Tibial nerve (tissue), 4 donors: ENCODE measurements around the gene PSMA6. TPM values are rescaled to one million over a fixed set of nuclear protein-coding genes. Genes with fewer than 3 reads are reported as not detected.
"Not testable (repeated sequence)": the region's sequence is repeated elsewhere in the genome, so short reads cannot be mapped to it uniquely, and the experiment has no call there.

Experiments used
- DNase-seq, 2 donors: peaks; one replicate each; pipeline ENCODE4 v3.0.0-alpha.2; 2019; ENCODE audit warnings: low spot score in 2 of 2
- H3K27ac ChIP-seq, 4 donors: fragments of 200-600 bp; sonication (generic) in 3 of 4; one replicate each; pipeline ENCODE4 v1.5.1; 2017 to 2019; ENCODE audit warnings: mild to moderate bottlenecking in 1 of 4
- H3K27me3 ChIP-seq, 2 donors: fragments of 200-600 bp; sonication (generic) in 1 of 2; one replicate each; pipeline versions ENCODE4 v1.5.1 to v1.6.0; 2017 to 2019
- H3K36me3 ChIP-seq, 3 donors: fragments of 200-600 bp; sonication (generic); one replicate each; pipeline ENCODE4 v1.5.1; 2018 to 2019
- H3K4me1 ChIP-seq, 4 donors: fragments of 200-600 bp; sonication (generic) in 3 of 4; one replicate each; pipeline ENCODE4 v1.5.1; 2017 to 2019
- H3K4me3 ChIP-seq, 4 donors: fragments of 200-600 bp; sonication (generic) in 3 of 4; one replicate each; pipeline ENCODE4 v1.5.1; 2017 to 2019; ENCODE audit warnings: mild to moderate bottlenecking in 1 of 4, moderate library complexity in 1 of 4
- H3K9me3 ChIP-seq, 4 donors: fragments of 200-600 bp; sonication (generic) in 3 of 4; one replicate each; pipeline ENCODE4 v1.5.1; 2017 to 2019
- EP300 ChIP-seq, 2 donors: sonication (generic); formaldehyde crosslinking; IDR thresholded peaks; one replicate each; pipeline ENCODE4 v1.6.1; 2017; ENCODE audit warnings: antibody characterized with exemption in 2 of 2, mild to moderate bottlenecking in 1 of 2
- POLR2A ChIP-seq, 2 donors: fragments of 450-650 bp; IDR thresholded peaks; one replicate each; pipeline ENCODE4 v1.6.1; 2017; ENCODE audit warnings: antibody characterized with exemption in 2 of 2, mild to moderate bottlenecking in 2 of 2, moderate library complexity in 2 of 2
- WGBS, 2 donors: methylation state at CpG; one replicate each; pipeline ENCODE4 v1.1.5; 2018; 5-methylcytosine and 5-hydroxymethylcytosine counted together
- total RNA-seq, 4 donors: library from RNA; depleted of rRNA; stranded (reverse); fragments of >200 nt; gene quantifications; one replicate each; pipeline ENCODE4 v1.1.0, GENCODE V29; 2016
- TF ChIP-seq, protein P1 (sequence below), 5 experiments: fragments of 200-600 bp in 3 of 5; fragments of 450-650 bp in 2 of 5; sonication (generic) in 3 of 5; IDR thresholded peaks; one replicate each; pipeline ENCODE4 v1.5.1; 2016 to 2019; ENCODE audit warnings: antibody characterized with exemption in 5 of 5, mild to moderate bottlenecking in 3 of 5, moderate library complexity in 2 of 5

PSMA6 gene
- total RNA-seq, 4 donors from 2014 or later, result 65.3 to 129 (median 87.7) TPM

DNA sequence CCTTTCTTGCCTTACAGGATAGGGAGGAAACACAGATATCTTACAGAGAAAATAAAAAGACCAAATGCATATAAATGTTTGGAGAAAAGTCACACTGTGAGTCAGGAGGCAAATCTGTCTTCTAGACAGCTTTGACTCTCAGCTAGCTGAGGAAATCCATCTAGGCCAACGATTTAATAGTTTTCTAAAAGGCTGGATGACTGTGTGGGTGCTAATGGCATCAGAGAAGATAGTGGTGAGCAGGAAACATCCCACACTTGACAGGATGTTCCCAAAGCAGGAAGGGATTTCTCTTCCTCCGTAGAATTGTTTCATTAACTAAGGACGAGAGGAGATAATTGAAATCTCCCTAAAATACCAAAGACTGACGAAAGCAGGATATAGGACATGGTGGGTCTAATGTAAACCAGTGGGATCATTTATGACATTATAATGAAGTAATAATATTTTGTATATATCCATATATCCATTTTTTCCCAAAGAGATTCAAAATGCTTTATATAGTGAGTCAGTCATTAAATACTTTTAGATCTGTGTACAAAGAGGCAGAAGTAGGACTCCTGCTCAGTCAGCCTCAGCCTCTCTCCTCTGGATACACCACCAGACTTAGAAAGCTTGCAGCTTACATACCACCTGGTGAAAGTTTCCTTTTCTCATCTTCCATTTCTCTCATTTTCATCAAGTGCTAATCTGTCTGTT is 44.3 kb upstream of the PSMA6 start:
- Histone ChIP-seq H3K27ac (no peak overlapping the region), H3K4me3 (no peak overlapping the region), H3K4me1 (no peaks in the 10 kb centered on the region), H3K9me3 (no peaks in the 10 kb centered on the region), H3K36me3 (no peaks in the 10 kb centered on the region), H3K27me3 (no peaks in the 10 kb centered on the region)
- no peak for TF ChIP-seq POLR2A (IDR thresholded peaks at IDR 0.05)
- WGBS, 2 donors, result 70 to 76% methylated on average over 4 of the region's 4 CpGs
- no peak for DNase-seq

DNA sequence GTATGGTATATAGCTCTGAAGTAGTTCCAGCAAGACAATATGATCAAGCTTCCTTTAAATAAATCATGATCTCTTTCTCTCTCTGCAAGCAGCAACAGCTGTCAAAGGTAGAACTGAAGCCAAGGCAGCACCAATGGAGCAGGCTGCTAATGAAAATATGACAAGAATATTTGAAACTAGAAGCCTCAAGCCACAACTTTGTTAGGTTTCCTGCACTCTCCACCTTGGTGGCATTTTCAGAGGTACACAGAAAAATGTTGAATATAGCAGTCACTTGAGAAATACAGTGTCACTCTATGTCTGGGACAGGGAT is 43.8 kb upstream of the PSMA6 start:
- Histone ChIP-seq H3K4me3 (no peak overlapping the region), H3K9me3 (no peaks in the 10 kb centered on the region), H3K36me3 (no peaks in the 10 kb centered on the region), H3K4me1 (no peaks in the 10 kb centered on the region), H3K27ac (no peak overlapping the region), H3K27me3 (no peaks in the 10 kb centered on the region)
- TF ChIP-seq POLR2A (IDR thresholded peaks at IDR 0.05) (no peak), EP300 (IDR thresholded peaks at IDR 0.05) (no peak)
- TF ChIP-seq, protein P1, sequence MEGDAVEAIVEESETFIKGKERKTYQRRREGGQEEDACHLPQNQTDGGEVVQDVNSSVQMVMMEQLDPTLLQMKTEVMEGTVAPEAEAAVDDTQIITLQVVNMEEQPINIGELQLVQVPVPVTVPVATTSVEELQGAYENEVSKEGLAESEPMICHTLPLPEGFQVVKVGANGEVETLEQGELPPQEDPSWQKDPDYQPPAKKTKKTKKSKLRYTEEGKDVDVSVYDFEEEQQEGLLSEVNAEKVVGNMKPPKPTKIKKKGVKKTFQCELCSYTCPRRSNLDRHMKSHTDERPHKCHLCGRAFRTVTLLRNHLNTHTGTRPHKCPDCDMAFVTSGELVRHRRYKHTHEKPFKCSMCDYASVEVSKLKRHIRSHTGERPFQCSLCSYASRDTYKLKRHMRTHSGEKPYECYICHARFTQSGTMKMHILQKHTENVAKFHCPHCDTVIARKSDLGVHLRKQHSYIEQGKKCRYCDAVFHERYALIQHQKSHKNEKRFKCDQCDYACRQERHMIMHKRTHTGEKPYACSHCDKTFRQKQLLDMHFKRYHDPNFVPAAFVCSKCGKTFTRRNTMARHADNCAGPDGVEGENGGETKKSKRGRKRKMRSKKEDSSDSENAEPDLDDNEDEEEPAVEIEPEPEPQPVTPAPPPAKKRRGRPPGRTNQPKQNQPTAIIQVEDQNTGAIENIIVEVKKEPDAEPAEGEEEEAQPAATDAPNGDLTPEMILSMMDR (IDR thresholded peaks at IDR 0.05), result no peak
- DNase-seq, result no peak

DNA sequence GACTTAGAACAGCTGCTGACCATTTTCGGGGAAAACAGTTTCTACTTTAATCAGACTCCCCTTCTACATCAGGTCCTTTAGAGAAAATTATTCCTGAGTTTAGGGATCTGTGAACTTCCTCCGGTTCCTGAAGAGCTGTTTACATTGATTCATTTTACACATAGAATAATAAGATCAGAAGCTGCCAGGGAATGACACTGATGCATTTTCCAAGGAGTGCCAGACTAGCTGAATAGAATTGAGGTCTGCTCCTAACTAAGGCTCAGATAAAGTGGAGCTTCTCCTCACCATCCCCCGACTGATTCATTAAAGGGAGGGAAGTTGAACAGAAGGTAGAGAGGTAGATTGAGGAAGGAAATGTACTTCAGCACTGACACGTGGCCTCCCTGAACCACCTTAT is 41.9 kb upstream of the PSMA6 start:
- DNase-seq, result no peak
- TF ChIP-seq, protein P1 (IDR thresholded peaks at IDR 0.05), result no peak
- TF ChIP-seq POLR2A (IDR thresholded peaks at IDR 0.05) (no peak), EP300 (IDR thresholded peaks at IDR 0.05) (no peak)
- H3K27ac ChIP-seq, result no peak overlapping the region
- H3K27me3 ChIP-seq, result no peaks in the 10 kb centered on the region
- H3K4me3 ChIP-seq, result no peak overlapping the region
- no peaks in the 10 kb centered on the region for H3K4me1 ChIP-seq
- H3K9me3 ChIP-seq, result no peaks in the 10 kb centered on the region
- H3K36me3 ChIP-seq, result no peaks in the 10 kb centered on the region
- WGBS, 2 donors, result 78 to 79% methylated on average over 4 of the region's 4 CpGs

DNA sequence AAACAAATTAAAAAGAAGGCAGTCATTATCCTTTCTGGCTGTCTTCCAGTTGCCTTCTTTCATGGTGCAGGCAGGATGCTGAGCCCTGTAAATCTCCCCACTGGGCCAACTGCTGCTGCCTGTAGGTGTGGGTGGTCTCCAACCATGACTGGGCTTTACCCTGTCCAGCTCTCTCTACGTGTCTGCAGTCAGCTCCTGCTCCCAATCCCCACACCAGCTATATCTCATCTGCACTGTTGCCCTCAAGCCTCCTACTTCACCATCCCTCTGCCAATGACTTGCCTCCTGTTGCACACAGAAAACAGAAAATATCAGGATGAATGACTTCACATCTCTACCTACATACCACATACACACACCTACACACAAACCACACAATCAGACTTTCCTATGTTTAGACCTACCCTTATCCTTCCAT is 39.7 kb upstream of the PSMA6 start:
- WGBS, 2 donors, result 47 to 50% methylated on average over 1 of the region's 1 CpG

DNA sequence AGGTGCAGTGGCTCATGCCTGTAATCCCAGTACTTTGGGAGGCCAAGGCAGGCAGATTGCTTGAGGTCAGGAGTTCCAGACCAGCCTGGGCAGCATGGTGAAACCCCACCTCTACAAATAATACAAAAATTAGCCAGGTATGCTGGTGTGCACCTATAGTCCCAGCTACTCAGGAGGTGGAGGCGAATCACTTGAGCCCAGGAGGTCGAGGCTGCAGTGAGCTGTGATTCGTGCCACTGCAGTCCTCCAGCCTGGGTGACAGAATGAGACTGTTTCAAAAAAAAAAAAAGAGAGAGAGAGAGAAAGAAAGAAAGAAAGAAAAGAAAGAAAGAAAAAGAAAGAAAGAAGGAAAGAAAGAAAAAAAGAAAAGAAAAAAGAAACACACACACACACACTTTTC is 39.1 kb upstream of the PSMA6 start:
- H3K4me3 ChIP-seq, H3K36me3 ChIP-seq, H3K9me3 ChIP-seq, H3K4me1 ChIP-seq, DNase-seq, H3K27ac ChIP-seq, H3K27me3 ChIP-seq: not testable (repeated sequence)
- WGBS, 2 donors, result 90 to 96% methylated on average over 3 of the region's 3 CpGs

More for the DNA sequence above, 39.7 kb upstream of the PSMA6 start:
- Histone ChIP-seq H3K36me3 (no peaks in the 10 kb centered on the region), H3K27ac (no peak overlapping the region), H3K9me3 (no peaks in the 10 kb centered on the region), H3K4me1 (no peaks in the 10 kb centered on the region), H3K4me3 (no peak overlapping the region), H3K27me3 (no peaks in the 10 kb centered on the region)
- TF ChIP-seq, protein P1 (IDR thresholded peaks at IDR 0.05), result no peak
- TF ChIP-seq EP300 (IDR thresholded peaks at IDR 0.05) (no peak), POLR2A (IDR thresholded peaks at IDR 0.05) (no peak)
- no peak for DNase-seq

DNA sequence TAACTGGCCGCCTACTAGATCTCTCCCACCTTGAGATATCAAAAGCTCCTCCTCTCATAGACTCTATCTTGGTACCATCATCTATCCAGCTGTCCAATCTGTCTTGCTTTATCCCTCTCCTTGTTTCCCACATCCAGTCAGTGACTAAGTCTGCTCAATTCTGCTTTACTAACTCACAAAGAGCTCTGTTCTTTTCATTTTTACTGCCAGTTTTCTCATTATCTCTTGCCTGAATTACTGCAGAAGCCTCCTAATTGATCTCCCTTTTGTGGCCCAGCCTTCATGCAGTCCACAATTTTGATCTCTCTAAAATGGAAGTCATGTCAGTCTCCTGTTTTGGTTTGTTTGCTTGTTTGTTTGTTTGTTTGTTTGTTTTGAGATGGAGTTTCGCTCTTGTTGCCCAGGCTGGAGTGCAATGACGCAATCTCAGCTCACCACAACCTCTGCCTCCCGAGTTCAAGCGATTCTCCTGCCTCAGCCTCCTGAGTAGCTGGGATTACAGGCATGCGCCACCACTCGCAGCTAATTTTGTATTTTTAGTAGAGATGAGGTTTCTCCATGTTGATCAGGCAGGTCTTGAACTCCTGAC is 38.1 kb upstream of the PSMA6 start:
- WGBS, 2 donors, result 85 to 89% methylated on average over 7 of the region's 7 CpGs
- H3K27me3 ChIP-seq, H3K4me3 ChIP-seq, H3K9me3 ChIP-seq, H3K27ac ChIP-seq, H3K36me3 ChIP-seq, DNase-seq, H3K4me1 ChIP-seq: not testable (repeated sequence)

DNA sequence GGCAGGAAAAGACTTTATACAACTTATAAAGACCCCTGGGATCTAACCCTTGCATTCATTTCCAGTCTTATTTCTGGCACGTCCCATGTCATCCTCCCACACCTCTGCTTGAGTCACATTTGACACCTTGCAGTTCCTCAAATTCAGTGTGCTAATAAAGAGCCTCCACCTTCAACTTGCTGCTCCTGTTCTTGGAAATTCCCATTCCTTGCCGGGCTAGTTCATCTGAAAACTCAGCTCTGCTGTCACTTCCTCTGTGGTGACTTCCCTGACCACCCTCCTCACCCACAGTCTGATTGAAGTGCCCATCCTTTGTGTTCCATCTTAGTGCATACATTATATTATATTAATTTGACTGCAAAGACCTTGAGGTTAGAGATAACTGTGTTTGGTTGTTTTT is 37.4 kb upstream of the PSMA6 start:
- H3K36me3 ChIP-seq, result no peaks in the 10 kb centered on the region
- no peak overlapping the region for H3K4me3 ChIP-seq
- DNase-seq, result no peak
- H3K4me1 ChIP-seq, result no peaks in the 10 kb centered on the region
- 66 to 69% methylated on average over 2 of the region's 2 CpGs for WGBS, 2 donors
- no peaks in the 10 kb centered on the region for H3K9me3 ChIP-seq
- TF ChIP-seq POLR2A (IDR thresholded peaks at IDR 0.05), result no peak
- no peak for TF ChIP-seq EP300 (IDR thresholded peaks at IDR 0.05)
- TF ChIP-seq, protein P1 (IDR thresholded peaks at IDR 0.05), result no peak
- no peak overlapping the region for H3K27ac ChIP-seq
- H3K27me3 ChIP-seq, result no peaks in the 10 kb centered on the region
